Muscle layer of colon (tissue), 2 donors: Measurements from ENCODE around the gene PHC2.

ENCODE experiments used
- H3K27ac ChIP-seq: one replicate; pipeline ENCODE4 v1.7.0; 2013; ENCODE audit warnings: low read depth, mild to moderate bottlenecking, low read length, moderate library complexity
- H3K27me3 ChIP-seq, 2 donors: one replicate each; pipeline ENCODE4 v1.7.0; 2013; ENCODE audit warnings: low read length in 2 of 2, mild to moderate bottlenecking in 2 of 2; ENCODE audit not compliant: insufficient read depth in 2 of 2, control insufficient read depth in 1 of 2
- H3K36me3 ChIP-seq: one replicate; pipeline ENCODE4 v1.7.0; 2013; ENCODE audit warnings: mild to moderate bottlenecking, low read length; ENCODE audit not compliant: insufficient read depth
- H3K4me1 ChIP-seq: one replicate; pipeline ENCODE4 v1.7.0; 2013; ENCODE audit warnings: mild to moderate bottlenecking, low read length; ENCODE audit not compliant: insufficient read depth
- H3K4me3 ChIP-seq, 2 donors: one replicate each; pipeline ENCODE4 v1.7.0; 2013; ENCODE audit warnings: low read length in 2 of 2, low read depth in 1 of 2, mild to moderate bottlenecking in 1 of 2, moderate library complexity in 1 of 2
- H3K9ac ChIP-seq: one replicate; pipeline ENCODE4 v1.7.0; 2013; ENCODE audit warnings: low read length
- H3K9me3 ChIP-seq: one replicate; pipeline ENCODE4 v1.7.0; 2013; ENCODE audit warnings: mild to moderate bottlenecking, low read length
- donor health status: abdominal sarcoma.
- donor health status: Adenocarcinoma of cecum.

The PHC2 gene

DNA sequence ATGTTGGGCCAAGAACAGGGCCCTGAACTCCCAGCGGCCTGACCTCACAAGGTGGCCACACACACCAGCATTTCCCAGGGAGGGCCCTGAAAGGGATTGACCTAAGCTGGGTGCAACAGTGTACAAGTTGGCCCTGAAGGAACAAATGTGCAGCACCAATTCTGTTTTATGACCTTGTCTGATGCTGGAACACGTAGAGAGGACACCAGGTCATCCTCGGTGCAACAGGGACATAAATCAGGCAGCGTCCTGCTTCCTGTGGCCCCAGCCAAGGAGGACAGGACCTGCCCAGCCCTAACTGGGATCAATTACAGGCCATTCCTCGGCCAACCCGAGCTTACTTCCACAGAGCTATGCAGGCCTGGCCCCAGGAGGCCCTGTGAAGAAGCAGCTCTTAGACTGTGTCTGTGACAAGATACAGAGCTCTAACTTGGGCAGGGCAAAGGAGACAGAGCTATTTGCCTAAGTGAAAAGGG lies 12.8 kb upstream of the PHC2 start:
- H3K27me3 ChIP-seq = no peaks in the 10 kb centered on the region
- peak overlapping the region; percentile 57 for H3K27ac ChIP-seq
- no peak overlapping the region for H3K4me3 ChIP-seq
- H3K36me3 ChIP-seq = no peaks in the 10 kb centered on the region
- H3K9me3 ChIP-seq = no peaks in the 10 kb centered on the region
- H3K4me1 ChIP-seq = peaks cover 13% of the 10 kb centered on the region
- H3K9ac ChIP-seq = no peak overlapping the region

DNA sequence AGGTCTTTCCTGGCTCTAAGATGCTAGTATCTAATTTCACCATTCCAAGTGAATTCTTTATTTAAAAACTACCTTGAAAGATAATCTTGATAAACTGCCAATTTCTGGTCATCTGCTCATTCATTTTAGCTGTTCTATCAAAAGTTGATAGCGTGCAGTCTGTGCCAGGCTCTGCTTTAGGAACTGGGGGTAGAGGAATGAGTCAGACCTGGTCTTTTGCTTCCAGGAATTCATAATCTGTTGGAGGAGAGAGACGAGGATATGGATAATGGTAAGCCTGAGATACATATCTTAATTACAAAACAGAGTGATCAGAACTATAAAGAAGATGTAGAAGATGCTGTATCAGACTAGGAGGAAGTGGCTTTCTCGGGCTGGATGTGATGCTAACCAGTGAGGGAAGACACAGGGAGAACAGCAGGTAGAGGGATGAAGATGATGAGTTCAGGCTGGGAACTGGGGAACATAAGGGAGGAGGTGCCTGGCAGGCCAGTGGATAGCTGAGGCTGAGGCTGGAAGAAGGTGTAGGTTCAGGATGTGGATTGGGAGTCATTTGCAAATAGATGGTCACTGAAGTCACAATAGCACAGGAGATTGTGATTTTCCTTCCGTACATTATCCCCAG lies 12.3 kb upstream of the PHC2 start:
- H3K9me3 ChIP-seq = no peaks in the 10 kb centered on the region
- H3K4me3 ChIP-seq = no peak overlapping the region
- peaks cover 13% of the 10 kb centered on the region for H3K4me1 ChIP-seq
- H3K27me3 ChIP-seq = no peaks in the 10 kb centered on the region
- H3K9ac ChIP-seq = no peak overlapping the region
- H3K27ac ChIP-seq = peak overlapping the region; percentile 57
- H3K36me3 ChIP-seq = no peaks in the 10 kb centered on the region

DNA sequence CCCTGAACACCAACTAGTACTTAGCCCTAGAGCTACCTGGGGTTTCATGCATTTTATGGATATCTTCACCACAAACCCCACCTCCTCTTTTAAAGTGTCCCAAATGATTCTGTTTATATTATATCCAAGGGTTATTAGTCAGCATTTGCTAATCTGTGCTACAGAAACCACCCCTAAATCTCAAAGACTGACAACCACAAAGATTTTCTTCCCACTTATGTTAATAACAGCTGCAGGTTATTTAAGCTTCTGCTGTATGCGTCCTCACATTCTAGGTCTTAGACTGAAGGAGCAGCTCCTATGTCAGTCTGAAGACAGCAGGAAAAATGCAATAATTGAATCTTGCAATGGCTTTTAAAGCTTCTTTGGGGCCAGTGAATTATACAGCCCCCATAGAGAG lies 11.2 kb upstream of the PHC2 start:
- Histone ChIP-seq H3K9me3 (no peaks in the 10 kb centered on the region), H3K27ac (no peak overlapping the region), H3K36me3 (no peaks in the 10 kb centered on the region), H3K27me3 (no peaks in the 10 kb centered on the region), H3K4me1 (peaks cover 13% of the 10 kb centered on the region), H3K9ac (no peak overlapping the region), H3K4me3 (no peak overlapping the region)

DNA sequence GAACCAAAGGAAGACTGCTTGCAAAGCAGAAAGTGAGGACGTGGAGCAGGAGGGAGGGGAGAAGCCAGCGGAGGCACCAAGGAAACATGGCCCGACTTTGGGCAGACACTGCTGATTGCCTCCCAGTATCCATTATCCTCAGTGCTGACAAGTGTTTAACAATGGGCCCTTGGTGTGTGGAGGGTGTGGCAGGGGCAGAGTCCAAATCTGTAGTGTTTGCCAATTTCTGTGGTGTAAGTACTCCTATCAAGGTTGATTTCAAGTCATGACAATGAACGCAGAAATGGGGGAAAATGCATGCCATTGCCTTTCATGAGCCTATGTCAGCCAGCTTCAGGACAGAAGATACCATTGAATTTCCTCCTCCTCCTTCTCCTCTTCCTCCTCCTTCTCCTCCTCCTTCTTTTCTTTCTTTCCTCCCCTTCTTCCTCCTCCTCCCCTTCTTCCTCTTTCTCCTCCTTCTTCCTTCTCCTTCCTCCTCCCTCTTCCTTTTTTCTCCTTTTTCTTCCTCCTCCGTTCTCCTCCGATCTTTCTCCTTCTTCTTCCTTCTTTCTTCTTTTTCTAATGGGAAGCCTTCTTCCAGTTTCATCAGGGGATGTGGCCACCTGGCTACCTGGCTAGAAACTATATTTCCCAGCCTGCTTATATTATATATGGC lies 10.3 kb upstream of the PHC2 start:
- Histone ChIP-seq H3K27ac (no peak overlapping the region), H3K36me3 (no peaks in the 10 kb centered on the region), H3K4me3 (no peak overlapping the region)

DNA sequence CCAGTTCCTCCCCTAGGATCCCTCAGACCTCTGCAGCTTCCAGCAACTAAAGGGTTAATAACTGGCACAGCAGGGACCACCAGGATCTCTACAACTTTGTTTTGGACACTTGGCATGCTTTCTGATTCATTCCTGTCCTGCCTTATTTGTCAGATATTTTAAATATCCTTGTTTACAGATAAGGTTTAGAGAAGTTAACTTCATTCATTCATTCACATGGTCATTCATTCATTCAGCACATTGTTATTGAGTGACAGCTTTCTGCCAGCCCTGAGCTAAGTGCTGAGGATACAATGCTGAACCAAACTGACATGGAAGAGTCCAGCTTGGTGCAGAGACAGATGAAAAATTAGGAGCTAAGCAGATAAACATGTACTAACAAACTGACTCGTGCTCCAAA lies 8.8 kb upstream of the PHC2 start:
- Histone ChIP-seq H3K27ac (no peak overlapping the region), H3K27me3 (no peaks in the 10 kb centered on the region), H3K9me3 (no peaks in the 10 kb centered on the region), H3K4me3 (no peak overlapping the region), H3K4me1 (peaks cover 13% of the 10 kb centered on the region), H3K9ac (no peak overlapping the region), H3K36me3 (no peaks in the 10 kb centered on the region)

More for the DNA sequence above, 10.3 kb upstream of the PHC2 start:
- no peak overlapping the region for H3K9ac ChIP-seq
- H3K27me3 ChIP-seq = no peaks in the 10 kb centered on the region
- H3K9me3 ChIP-seq = no peaks in the 10 kb centered on the region
- H3K4me1 ChIP-seq = peaks cover 13% of the 10 kb centered on the region

DNA sequence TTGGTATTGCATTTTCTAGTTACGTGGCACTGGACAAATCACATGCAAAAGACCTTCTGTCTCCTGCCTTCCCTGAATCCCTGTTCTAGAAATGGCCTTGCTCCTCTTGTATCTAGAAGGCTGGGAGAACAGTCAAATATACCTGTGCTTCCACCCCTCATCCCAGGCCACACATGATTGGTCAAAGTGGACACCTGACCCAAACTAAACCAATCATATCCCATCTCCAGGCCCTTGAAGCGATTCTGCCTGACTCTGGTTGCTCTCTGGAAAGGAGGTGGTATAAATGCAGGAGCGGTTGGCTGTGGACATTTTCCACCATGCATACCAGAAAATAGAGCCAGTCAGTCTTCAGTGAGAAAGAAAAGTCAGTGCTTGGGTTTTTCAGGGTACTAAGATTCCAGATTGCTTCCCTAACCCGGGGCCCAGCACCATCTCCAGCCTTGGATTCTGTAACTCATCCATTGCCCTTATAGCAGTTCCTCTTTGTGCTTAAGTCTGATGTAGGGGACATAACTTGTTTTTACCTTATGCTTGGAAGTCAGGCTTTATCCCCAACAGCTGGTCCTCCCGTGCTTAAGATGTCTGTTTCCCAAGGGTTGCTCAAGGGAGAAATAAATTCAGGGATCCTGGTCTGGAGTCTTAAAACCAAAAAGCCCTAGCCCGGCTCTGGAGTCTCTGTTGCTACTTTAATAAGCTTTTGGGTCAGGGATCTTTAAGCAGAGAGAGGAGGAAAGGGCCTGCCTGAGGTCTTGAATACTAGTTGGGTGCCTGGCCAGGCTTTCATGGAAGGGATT lies 7.7 kb upstream of the PHC2 start:
- Histone ChIP-seq H3K4me1 (peaks cover 6% of the 10 kb centered on the region), H3K9me3 (no peaks in the 10 kb centered on the region), H3K27ac (no peak overlapping the region), H3K27me3 (no peaks in the 10 kb centered on the region), H3K9ac (no peak overlapping the region), H3K4me3 (no peak overlapping the region), H3K36me3 (no peaks in the 10 kb centered on the region)

DNA sequence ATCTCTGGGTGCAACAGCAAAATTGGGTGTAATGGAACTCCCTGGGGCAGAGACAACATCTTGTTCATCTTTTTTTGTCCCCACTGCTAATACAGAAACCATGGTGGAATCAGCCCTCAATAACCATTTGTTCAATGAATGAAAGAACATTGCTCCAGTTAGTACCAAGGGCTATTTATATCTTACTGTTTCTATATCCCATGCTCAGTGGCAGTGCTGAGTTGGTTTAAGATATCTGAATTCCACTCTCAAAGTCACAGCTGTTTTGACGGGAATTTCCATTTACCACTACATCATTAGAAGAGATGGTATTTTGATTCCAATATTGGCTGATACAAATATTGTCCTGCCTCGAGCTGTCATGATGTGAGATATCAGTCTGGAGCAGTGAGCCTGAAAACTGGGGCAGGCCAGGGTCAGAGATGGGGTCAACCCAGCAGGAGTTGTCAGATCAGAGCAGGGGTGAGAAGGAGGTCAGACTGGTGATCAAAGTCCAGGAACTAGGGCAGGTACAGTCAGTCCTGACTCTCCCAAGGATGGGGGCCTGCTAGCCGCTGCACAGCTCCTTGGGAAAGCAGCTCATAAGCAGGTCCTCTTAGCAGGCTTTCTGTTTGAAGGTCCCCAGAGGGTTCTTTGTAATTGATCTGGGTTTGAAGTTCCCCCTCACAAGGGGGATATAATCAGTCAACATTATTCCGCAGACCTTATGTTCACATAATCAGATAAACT lies 5.8 kb upstream of the PHC2 start:
- Histone ChIP-seq H3K9ac (no peak overlapping the region), H3K4me3 (no peak overlapping the region), H3K4me1 (no peaks in the 10 kb centered on the region), H3K27ac (no peak overlapping the region), H3K9me3 (no peaks in the 10 kb centered on the region), H3K27me3 (no peaks in the 10 kb centered on the region), H3K36me3 (no peaks in the 10 kb centered on the region)

DNA sequence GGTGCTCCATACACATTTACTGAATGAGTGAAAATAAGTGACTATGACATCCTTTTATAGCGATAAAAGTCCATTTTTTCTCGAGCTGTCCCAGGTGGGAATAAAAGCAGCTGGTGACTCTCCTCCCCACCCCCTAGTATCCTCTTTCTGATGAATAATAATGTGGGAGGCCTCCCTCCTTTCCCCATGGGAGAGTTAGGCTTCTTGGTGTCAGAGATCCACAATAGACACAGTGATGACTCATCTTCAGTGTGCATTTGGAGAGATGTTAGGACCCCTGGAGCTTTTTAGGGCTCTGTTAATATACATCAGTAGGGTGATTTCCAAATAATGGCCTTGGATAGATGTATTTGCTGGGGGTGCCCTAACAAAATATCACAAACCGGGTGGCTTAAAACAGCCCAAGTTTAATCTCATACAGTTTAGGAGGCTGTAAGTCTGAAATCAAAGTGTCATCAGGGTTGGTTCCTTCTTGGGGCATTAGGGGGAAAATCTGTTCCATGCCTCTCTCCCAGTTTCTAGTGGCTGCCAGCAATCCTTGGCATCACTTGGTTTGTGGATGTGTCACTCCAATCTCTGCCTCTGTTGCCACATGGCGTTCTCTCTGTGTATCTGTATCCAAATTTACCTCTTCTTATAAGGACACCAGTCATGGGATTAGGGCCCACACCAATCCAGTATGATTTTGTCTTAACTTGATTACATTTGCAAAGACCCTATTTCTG lies 4.4 kb upstream of the PHC2 start:
- Histone ChIP-seq H3K9ac (no peak overlapping the region), H3K27me3 (no peaks in the 10 kb centered on the region), H3K36me3 (no peaks in the 10 kb centered on the region), H3K27ac (no peak overlapping the region), H3K9me3 (no peaks in the 10 kb centered on the region), H3K4me3 (no peak overlapping the region), H3K4me1 (no peaks in the 10 kb centered on the region)

DNA sequence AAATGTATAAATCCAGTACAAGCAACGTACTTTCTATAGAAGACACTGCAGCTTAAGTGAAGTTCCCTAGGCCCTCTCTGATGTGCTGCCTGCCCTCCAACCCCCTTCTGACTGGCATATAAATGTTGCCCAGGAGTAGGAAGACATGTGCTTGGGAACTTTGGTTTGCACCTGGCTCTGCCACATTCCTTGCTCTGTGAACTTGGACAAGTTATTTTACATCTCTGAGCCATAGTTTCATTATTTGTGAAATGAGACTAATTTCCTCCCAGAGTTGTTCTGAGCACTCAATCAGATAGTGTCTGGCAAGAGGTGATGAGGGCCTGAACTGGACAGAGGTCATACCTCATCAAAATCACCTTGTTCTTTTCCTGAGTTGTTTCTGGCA lies 3.5 kb upstream of the PHC2 start:
- Histone ChIP-seq H3K4me1 (peaks cover 8% of the 10 kb centered on the region), H3K27ac (no peak overlapping the region), H3K27me3 (no peaks in the 10 kb centered on the region), H3K36me3 (no peaks in the 10 kb centered on the region), H3K9ac (no peak overlapping the region), H3K4me3 (no peak overlapping the region), H3K9me3 (no peaks in the 10 kb centered on the region)

DNA sequence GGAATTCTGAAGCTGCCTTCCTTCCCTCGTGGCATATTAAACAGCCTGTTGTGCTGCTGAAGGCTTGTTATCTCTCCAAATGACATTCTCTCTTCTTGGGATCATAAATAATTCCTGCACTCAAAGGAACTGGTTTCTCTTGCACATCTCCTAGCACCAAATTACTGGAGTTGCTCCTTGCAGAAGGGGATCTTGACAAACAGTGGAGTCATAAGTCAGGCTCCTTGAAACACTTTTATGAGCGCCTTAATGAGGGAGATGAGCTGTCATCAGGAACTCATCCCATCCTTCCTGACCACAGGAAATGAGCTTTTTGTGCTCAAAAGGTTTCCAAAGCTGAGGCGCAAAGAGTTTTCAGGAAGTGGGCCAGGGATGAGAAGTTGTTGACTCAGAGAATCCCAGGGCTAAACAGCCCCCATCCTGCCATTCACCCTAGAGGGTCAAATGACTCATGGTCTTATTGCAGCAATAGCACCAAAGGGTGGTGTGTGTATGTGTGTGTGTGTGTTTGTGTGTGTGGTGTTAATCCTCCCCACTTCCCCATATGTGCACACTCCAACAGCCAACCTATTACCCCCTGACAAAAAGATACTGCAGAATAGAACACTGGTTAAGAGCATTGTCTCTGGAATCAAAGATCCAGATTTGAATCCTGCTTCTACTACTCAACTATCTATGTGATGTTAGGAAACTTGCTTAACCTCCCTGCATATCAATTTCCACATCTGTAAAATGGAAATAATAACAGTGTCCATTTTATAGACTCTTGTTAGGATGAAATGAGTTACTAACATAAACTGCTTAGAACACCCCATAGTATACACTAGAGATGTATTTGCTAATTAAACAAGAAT lies 2.8 kb upstream of the PHC2 start:
- Histone ChIP-seq H3K36me3 (no peaks in the 10 kb centered on the region), H3K27ac (no peak overlapping the region), H3K27me3 (no peaks in the 10 kb centered on the region), H3K4me3 (no peak overlapping the region), H3K9ac (no peak overlapping the region), H3K9me3 (no peaks in the 10 kb centered on the region), H3K4me1 (peaks cover 13% of the 10 kb centered on the region)
